ENCODE data around the gene ANXA11.

The ANXA11 gene

DNA sequence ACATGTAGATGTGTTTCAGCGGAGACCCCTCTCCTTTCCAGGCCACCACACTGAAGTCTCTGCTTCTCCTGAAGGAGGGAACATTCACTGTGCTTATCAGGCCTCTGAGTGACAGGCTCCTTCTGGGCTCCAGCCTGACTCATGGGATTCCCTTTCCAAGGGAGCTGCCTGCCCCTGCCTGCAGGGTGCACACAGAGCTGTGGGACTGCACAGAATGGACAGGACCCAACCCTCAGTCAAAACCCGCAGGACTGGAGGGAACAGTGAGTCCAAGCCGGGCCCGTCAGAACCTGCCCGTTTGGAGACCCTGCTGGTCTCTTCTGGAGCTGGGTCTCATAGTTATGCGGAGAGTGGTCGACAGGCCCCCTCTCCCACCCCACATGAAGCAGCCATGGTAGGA lies 40.2 kb downstream of the ANXA11 start:
- DNase-seq (ENCODE audit: low spot score), result no peak

DNA sequence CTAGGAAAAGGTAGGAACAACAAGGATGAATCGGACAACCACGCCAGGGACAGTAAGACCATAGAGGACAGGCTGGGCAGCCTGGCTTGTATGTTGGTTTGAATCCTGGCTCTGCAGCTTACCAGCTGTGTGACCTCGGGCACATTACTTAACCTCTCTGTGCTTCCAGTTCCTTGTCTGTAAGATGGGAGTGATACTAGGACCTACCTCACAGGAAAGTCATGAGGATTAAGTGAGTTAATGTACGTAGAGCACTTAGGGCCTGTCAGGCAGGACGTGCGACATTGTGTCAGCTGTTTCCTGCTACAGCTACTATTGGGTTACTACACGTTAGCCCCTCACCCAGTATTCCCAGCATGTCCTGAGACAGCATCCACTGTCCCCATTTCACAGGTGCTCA lies 40.7 kb downstream of the ANXA11 start:
- no peak for DNase-seq (ENCODE audit: low spot score)

DNA sequence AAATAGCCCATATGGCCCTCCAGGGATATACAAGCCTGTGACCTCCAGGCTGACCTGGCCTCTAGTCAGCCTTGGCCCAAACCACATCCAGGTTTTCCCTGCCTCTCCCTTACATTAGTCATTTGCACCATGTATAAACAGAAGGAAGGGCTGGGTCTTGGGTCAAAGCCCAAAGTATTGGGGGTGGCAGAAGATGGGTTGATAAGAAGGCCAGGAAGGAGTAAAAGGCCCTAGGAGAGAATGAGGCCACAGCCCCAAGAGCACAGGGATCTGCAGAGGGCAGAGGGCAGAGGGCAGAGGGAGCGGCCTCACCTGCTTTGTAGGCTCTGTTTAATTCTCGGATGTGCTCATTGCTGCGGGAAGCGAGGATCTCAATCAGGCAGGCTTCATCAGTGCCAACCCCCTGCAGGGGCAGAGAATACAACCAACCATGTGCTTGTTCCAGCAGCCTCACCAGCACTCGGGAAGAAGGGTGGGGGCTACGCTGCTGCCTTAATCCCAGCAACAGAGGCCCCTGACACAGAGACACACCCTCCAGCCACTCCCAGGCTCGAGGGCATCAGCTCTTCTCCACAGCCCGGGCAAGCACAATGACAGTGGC lies 41.5 kb downstream of the ANXA11 start:
- no peak for DNase-seq (ENCODE audit: low spot score)

DNA sequence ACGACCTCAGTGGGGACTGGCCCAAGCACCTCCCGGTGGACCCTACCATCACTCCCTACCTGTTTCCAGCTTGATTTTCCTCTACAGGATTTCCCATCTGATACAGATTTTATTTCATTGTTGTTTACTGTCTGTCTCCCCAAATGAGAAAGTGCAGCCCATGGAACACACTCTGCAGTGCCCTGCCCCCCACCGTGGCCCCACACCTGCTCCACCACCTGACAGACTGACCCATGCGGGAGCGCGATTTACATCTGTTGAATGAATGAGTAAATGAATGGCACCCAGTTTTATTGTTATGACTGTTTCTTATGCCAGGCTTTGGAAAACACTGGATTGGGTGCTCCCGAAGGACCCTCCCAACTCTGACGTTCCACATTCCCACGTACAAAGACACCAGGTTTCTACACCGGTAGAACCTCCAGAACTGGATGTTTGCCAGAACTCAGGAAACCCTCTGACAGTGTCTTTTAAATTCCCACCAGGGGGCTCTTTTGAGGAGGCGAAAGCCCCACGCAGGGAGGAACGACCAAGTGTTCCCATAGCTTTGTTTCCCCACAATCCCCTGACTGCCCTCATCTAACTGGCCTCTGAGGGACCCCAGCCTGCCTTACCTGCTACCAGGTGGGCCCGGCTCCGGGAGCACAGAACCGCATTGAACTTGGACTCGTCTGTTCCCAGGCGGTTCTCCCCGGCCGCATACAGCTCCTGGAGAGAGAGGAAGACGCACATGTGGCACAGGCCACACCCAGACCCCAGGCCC lies 43.8 kb downstream of the ANXA11 start:
- DNase-seq (ENCODE audit: low spot score), result no peak

DNA sequence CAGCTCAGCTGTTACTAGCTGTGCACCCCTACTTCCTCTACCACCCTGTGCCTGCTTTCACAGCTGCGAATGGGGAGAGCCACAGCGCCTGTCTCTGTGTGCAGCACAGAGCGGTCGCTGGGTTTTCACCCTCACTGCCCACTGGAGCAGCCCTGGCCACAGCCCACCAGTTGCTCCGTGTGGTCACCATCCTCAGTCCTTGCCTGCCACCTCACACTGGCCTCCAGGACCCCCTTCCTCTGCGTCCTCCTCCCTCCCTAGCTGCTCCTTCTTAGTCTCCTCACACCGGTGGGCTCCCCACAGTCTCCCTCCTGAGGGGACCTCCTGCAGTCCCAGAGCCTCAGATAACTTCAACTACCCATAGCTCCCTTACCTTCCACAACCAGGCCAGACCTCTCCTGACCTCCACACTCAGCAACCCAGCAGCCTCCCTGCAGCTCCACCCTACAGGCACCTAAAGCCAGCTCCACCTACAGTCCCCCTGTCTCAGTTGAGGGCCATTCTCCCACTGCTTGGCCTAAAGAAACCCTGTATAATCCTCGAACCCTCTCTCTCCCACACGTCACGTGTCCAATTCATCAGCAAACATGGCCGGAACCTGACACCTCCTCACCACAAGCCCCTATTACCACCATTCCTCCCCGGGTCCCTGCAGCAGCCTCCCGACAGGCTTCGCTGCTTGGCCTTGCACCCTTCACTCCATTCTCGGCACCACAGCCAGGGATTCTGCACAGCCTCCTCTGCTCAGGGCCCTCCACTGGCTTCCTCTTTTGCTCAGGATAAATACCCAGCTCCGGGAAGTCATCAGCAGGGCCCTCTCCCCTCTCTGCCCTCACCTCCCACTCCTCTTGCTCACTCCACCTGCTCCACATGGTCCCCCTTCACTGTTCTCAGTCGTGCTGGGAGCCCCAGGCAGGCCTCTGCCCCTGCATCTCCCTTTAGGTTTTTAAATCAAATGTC lies 44.7 kb downstream of the ANXA11 start:
- DNase-seq (ENCODE audit: low spot score), result no peak

DNA sequence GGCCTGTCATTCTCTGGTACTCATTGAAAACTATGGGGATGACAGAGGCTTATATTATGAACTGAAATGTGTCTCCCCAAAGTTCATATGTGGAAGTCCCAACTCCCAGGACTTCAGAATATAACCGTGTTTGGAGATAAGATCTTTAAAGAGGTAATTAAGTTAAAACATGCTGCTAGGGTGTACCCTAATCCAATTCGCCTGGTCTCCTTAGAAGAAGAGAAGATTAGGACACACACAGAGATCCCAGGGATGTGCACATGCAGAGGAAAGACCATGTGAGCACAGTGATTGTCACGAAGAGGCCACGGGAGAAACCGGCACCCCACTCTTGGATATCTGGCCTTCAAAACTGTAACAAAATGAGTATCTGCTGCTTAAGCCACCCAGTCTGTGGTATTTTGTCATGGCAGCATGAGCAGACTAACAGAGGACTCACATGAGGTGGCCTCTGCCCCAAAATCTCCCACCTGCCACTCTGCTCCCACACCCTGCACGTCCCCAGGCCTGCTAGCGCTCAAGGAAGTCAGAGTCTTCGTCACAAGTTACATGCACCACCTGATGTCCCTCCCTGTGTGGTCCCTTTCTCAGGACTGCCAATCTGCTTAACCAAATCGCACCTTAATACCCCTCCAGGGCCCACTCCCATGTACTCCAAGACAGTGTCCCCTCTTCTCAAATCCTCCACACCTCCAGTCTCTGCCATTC lies 46.0 kb downstream of the ANXA11 start:
- no peak for DNase-seq (ENCODE audit: low spot score)

DNA sequence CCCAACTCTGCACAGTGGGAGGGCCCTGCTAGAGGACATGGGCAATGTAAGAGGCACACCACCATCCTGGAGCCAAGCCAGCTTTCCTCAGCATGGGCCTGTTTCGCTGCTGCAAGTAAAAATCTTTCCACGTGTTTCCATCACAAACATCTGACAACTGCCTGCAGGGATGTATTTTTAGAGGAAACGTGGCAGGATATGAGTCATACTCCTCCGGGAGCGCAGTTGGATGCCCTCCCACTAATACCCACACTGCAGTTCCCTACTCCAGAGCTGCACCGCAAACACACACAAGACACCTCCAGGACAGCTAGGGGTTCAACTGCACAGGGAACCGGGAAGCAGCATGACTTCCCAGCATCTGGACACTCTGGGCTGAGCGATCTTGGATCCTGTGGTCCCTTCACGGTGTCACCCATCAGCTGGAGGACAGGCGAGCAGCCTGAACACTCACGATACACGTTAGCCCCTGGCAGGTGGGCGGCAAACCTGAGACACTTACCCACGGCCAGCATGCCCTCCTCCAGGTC lies 46.7 kb downstream of the ANXA11 start:
- DNase-seq (ENCODE audit: low spot score), result peak; percentile 83

DNA sequence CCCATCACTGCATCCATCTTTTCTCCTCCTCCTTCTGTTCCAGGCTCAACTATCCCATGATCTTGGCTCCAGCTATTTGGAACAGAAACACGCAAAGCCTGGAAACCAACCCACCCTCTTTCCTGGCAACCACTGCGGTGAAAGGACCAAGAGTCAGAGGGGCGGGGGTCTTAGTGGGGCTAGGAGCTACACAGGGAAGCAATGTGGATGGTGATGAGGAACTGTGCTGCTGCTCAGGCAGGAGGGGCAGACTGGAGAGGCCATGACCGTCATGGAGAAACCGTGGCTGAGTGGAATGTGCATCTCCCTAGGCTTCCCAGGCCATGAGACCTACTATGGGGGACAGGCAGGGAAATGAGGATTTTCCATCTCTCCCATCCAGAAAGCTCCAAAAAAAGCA lies 47.2 kb downstream of the ANXA11 start:
- DNase-seq (ENCODE audit: low spot score), result no peak

DNA sequence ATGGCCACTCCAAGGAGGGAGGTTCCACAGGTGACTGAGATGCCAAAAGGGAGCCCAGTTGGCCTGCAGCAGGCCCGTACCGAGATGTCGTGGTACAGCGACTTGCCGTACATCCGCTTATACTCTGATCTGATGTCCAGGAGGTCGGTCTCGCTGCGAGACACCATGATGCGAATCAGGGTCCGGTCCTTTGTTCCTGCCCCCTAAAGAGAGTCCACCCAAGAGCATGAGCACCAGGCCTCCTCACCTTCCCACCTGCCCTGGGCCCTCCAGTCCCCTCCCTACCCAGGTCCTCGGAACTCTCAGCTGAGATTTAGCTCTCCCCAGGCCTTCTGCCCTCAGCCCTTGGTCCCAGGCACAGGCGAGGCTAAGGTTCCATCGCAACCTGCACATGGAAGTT lies 47.8 kb downstream of the ANXA11 start:
- no peak for DNase-seq (ENCODE audit: low spot score)

DNA sequence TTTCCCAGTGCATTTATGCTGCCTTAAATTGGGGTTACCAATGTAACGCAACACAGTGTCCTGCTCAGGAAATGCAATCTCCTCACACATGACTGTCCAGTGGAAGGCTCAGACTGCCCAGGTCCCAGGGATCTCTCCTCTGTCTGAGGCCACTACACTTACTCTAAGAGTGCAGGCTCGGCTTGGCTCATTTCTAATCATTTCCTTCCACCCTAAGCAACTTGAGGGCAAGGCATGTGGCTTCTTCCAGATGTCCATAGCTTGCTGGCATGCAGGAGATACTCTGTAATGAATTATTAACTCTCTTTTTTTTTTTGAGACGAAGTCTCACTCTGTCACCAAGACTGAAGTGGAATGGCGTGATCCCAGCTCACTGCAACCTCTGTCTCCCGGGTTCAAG lies 49.1 kb downstream of the ANXA11 start:
- DNase-seq (ENCODE audit: low spot score), result no peak

DNA sequence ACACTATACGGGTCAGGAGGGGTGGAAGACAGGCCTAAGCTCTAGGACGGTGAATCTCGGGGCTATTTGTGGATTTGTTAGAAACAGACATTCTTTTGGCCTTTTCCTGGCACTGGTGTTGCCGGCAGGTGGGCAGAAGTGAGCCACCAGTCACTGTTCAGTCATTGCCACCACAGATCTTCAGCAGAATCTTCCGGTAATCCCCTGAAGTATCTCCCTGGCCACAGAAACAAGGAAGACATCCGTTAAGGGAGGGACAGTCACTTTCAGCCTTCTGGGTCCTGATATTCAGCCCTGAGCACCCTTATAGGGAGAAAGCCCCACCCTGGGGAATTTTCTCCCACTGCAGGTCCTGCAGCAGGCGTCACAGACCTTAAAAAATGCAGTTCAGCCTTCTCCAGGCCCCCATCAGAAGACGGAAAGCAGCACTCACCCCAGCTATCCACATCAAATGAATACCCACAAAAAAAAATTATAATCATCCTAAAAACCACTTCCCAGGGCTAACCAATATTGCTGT lies 49.6 kb downstream of the ANXA11 start:
- DNase-seq (ENCODE audit: low spot score), result no peak

DNA sequence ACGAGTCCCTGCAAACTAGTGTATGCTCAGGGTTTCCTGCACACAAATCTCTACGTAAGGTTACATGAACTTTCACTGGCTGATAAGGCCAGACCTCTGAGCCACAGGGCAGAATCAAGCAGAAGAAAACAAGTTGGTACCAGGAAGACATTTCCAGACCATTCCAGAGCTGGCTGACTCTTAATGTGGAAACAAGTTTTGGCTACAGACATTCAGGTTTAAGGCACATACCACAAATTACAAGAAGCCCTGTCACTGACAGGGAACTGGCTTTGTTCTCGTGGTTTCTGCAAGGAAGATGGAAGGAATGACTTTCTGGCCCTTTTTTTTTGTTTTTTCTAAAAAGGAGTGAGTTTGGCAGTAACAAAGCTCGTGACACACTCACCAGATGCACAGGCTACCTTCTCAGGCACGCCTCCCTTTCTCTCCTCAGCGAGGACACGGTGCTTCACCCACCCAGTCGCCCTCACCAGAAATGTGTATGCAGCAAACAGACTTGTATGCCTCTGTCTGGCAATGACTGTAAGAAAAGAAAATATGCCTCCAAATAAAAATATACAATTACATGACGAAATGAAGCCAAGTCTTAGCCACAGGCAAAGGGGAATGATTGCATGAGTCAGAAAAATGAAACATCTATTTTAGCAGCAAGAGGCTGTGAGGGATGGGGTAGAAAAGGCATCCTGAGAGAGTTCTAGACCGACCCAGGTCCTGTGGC lies 50.2 kb downstream of the ANXA11 start:
- no peak for DNase-seq (ENCODE audit: low spot score)

DNA sequence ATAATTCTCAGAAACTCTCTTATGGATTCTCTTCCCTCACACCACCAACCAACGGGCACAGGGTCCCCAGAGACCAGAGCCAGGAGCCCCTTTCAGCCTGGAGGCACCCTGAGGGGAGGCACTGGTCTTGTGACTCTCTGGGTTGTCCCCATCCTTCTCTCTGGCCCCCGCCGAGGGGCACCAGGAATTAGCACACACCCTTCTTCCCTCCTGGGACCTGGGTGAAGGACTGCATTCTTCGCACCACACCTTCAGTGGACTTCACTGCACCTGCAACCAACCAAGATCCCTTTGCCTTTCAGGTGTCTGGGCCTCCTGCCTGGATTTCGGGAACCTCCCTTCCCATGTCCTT lies 50.7 kb downstream of the ANXA11 start:
- no peak for DNase-seq (ENCODE audit: low spot score)

DNA sequence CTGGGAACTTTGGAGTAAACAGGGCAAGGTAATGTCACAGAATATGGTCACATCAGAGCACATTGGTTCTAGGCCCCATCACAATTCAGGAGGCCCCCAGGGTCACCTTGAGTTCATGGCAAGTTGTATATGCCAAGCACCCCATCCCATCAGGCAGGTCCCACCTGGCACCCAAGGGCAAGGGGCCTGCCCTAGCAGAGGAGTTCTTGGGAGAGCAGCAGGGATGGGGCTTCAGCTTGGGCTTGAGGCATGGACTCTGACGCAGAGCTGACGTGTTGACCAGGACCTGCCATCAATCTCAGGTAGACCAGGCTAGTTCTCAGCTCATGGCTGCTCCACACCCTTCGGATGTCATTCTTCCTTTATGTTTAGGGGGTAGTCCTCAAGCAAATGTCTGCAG lies 51.9 kb downstream of the ANXA11 start:
- no peak for DNase-seq (ENCODE audit: low spot score)

DNA sequence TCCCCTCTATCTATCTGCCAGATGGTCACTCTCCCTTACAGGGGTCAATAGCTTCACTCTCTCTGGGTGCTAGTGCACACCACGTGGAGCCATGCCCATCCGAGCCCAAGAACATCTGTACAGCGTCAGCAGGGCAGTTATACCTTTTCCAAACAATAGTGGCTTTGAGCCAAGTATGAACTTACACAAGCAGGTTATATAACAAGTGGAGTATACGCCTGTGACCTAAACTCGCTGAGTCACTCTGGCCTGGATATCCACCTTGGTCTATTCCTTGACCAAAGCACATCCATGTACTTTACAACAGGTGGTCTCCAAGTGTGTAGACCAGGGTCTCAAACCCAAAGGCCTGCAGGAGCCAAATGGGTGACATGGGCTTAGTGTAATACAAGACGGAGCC lies 52.5 kb downstream of the ANXA11 start:
- DNase-seq (ENCODE audit: low spot score), result no peak

DNA sequence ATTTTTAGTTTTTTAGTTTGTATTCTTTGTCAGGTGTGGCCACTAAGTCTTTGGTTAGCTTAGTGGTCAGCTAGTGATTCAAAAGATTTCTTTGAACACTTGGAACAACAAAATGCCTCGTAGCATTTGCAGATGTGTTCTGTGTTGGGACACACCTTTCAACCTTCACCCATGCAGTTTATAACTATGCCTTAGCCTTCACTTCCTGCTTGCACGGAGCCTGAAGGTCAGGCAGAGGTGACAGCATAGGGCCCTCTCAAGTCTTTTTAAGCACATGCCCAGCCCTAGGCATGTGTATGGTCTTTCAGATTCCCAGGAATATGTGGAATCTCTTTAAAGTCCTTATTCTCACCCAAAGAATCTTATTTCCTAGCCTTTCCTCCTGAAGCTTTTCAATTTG lies 55.2 kb downstream of the ANXA11 start:
- DNase-seq (ENCODE audit: low spot score), result no peak

DNA sequence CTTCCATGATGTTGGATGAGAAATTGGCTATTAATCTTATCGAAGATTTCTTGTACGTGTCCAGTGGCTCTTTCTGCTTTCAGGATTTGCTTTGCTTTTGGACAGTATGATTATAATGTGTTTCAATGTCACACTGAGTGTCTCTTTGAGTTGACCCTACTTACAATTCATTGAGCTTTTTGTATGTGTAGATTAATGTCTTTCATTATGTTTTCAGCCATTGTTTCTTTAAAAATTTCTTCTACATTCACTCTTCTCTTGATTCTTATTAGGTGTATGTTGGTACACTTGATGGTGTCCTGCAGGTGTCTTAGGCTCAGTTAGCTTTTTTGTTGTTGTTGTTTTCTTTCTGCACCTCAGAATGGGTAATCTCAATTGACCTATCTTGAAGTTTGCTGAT lies 56.2 kb downstream of the ANXA11 start:
- DNase-seq (ENCODE audit: low spot score), result no peak

DNA sequence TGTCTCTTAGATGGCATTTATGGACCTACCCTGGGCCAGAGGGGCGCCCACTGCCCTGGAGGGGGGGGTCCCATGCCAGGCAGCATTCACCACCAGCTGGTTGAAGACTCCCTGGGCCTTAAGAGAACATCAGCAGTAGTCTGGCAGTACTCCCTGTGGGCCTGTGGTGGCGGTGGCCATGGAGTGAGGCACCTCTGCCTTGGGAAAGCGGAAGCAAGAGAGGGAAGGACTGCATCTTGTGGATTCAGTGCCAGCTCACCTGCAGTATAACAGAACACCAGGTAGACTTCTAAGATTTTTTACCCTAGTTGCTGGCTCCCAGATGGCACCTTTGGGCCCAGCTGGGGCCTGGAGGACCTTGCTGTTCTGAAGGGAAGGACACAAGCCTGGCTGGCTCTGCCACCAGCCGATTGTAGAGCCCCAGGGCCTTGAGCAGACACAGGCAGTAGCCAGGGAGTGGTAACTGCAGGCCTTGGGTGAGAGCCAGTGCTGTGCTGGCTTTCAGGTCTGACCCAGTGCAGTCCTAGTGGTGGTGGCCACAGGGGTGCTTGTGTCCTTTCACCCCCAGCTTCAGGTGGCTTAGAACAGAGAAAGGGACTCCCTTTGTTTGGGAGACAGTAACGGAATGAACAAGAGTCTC lies 57.1 kb downstream of the ANXA11 start:
- DNase-seq (ENCODE audit: low spot score), result no peak

DNA sequence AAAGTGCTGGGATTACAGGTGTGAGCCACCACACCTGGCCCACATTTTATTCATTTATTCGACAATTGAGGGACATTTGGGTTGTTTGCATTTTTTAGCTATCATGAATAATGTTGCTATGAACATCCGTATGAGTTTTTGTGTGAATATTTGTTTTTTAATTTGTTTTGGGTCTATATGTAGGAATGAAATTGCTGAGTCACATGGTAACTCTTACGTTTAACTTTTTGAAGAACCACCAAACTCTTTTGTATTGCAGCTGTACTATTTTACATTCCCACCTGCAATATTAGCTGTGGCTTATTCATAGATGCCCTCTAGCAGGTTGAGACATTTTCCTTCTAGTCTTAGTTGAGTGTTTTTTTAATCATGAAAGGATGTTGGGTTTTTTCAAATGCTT lies 58.4 kb downstream of the ANXA11 start:
- DNase-seq (ENCODE audit: low spot score), result no peak

DNA sequence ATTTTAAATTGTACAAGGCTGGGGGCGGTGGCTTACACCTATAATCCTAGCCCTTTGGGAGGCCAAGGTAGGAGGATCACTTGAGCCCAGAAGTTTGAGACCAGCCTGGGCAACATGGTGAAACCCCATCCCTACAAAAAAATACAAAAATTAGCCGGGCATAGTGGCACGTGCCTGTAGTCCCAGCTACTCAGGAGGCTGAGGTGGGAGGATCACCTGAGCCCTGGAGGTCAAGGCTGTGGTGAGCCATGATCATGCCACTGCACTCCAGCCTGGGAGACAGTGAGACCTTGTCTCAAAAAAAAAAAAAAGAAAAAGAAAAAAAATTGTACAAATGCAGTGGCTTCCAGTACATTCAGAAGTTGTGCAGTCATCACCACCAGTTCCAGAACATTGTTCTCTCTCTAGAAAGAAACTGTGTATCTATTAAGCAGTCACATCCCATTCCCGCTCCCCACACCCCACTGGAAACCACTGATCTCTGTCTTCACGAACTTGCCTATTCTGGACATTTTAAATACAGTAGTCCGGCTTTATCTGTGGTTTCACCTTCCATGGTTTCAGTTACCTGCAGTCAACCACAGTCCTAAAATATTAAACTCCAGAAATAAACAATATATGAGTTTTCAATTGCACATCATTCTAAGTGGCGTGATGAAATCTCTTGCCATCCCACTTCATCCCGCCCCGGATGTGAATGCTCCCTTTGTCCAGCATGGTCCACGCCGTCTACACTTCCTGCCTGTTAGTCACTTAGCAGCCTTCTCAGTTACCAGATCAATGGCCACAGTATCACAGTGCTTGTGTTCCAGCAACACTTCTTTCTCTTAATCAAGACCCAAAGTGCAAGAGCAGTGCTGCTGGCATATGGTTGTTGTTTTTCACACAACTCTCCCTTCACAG lies 59.7 kb downstream of the ANXA11 start:
- DNase-seq (ENCODE audit: low spot score), result peak; percentile 37
